Uterus (tissue), 4 donors: Measurements from ENCODE around the gene AZU1. TPM values are rescaled to one million over a fixed set of nuclear protein-coding genes. Genes with fewer than 3 reads are reported as not detected.
"Not testable (repeated sequence)": the region's sequence is repeated elsewhere in the genome, so short reads cannot be mapped to it uniquely, and the experiment has no call there.

Source experiments
- DNase-seq, 2 donors: peaks; one replicate each; pipeline ENCODE4 v3.0.0-alpha.2; 2019 to 2020
- H3K27ac ChIP-seq, 2 donors: fragments of 200-600 bp; sonication (generic); 1 replicate in 1 of 2; 2 replicates in 1 of 2; pipeline ENCODE4 v1.5.1; 2016 to 2018
- H3K27me3 ChIP-seq, 2 donors: fragments of 200-600 bp; sonication (generic); one replicate each; pipeline ENCODE4 v1.5.1; 2018 to 2019; ENCODE audit warnings: control low read depth in 1 of 2
- H3K36me3 ChIP-seq, 2 donors: fragments of 200-600 bp; sonication (generic); one replicate each; pipeline ENCODE4 v1.5.1; 2019; ENCODE audit warnings: control low read depth in 1 of 2
- H3K4me1 ChIP-seq, 2 donors: fragments of 200-600 bp; sonication (generic); one replicate each; pipeline ENCODE4 v1.5.1; 2018 to 2019; ENCODE audit warnings: control low read depth in 1 of 2
- H3K4me3 ChIP-seq, 2 donors: fragments of 200-600 bp; sonication (generic); 1 replicate in 1 of 2; 2 replicates in 1 of 2; pipeline ENCODE4 v1.5.1; 2018 to 2019; ENCODE audit warnings: mild to moderate bottlenecking in 1 of 2
- H3K9me3 ChIP-seq, 2 donors: fragments of 200-600 bp; sonication (generic); one replicate each; pipeline ENCODE4 v1.5.1; 2019; ENCODE audit warnings: control low read depth in 1 of 2
- CTCF ChIP-seq, 4 experiments: fragments of 200-600 bp in 2 of 4; fragments of 450-650 bp in 2 of 4; sonication (generic) in 2 of 4; IDR thresholded peaks; one replicate each; pipeline ENCODE4 v1.5.1; 2016 to 2019; ENCODE audit warnings: antibody characterized with exemption in 4 of 4, mild to moderate bottlenecking in 2 of 4, moderate library complexity in 1 of 4
- POLR2A ChIP-seq, 2 donors: fragments of 450-650 bp; IDR thresholded peaks; one replicate each; pipeline ENCODE4 v1.6.1; 2016; ENCODE audit warnings: antibody characterized with exemption in 2 of 2, mild to moderate bottlenecking in 1 of 2, moderate library complexity in 1 of 2
- intact Hi-C: fragments of 100-400 bp; cut with DNase I; formaldehyde crosslinking; loops from one replicate; pipeline ENCODE4 v1.15.1; 2023; ENCODE audit warnings: low total_unique reads
- total RNA-seq, 4 donors: library from RNA; depleted of rRNA in 3 of 4; stranded (reverse); fragments of >200 nt in 3 of 4; gene quantifications; one replicate each; pipeline versions ENCODE4 v1.1.0 to v1.2.4, GENCODE V29; 2014 to 2023
- donor health status: DM: yes; HTN: yes; CAD: no.

AZU1 gene
- total RNA-seq, 4 donors from 2014 or later, result 0.85 to 2.6 TPM; not detected in 2

GRCh38 chr19:850221-850978, 22.8 kb downstream of the AZU1 start:
- TF ChIP-seq CTCF (IDR thresholded peaks at IDR 0.05) (no peak), POLR2A (IDR thresholded peaks at IDR 0.05) (no peak)
- peak; percentile 88 to 94 for DNase-seq
- peaks cover 3% of the 10 kb centered on the region in 2 donors for H3K4me1 ChIP-seq
- H3K9me3 ChIP-seq, result no peaks in the 10 kb centered on the region
- H3K36me3 ChIP-seq, result no peaks in the 10 kb centered on the region
- H3K27me3 ChIP-seq, result peaks cover 9 to 21% of the 10 kb centered on the region in 2 donors
- intact Hi-C loops, result no loop called here
- H3K27ac ChIP-seq, result peak overlapping the region; percentile 70 to 75
- no peak overlapping the region for H3K4me3 ChIP-seq

DNA sequence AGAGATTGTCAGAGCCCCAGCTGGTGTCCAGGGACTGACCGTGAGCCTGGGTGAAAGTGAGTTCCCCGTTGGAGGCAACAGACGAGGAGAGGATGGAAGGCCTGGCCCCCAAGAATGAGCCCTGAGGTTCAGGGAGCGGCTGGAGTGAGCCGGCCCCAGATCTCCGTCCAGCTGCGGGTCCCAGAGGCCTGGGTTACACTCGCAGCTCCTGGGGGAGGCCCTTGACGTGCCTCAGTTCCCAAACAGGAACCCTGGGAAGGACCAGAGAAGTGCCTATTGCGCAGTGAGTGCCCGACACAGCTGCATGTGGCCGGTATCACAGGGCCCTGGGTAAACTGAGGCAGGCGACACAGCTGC, 23.3 kb downstream of the AZU1 start:
- DNase-seq, result no peak
- Histone ChIP-seq H3K27me3 (peaks cover 9 to 22% of the 10 kb centered on the region in 2 donors), H3K27ac (peak overlapping the region; percentile 70 to 75), H3K4me1 (peaks cover 3% of the 10 kb centered on the region in 2 donors), H3K36me3 (no peaks in the 10 kb centered on the region), H3K4me3 (no peak overlapping the region), H3K9me3 (no peaks in the 10 kb centered on the region)
- TF ChIP-seq CTCF (IDR thresholded peaks at IDR 0.05) (no peak), POLR2A (IDR thresholded peaks at IDR 0.05) (no peak)
- intact Hi-C loops, result no loop called here

- H3K27ac ChIP-seq, result peak within 1 kb of the TSS; percentile 70 to 75
- peaks cover 3% of the 10 kb centered on the region in 2 donors for H3K4me1 ChIP-seq
- H3K36me3 ChIP-seq, result no peaks in the 10 kb centered on the region
- peaks cover 9 to 18% of the 10 kb centered on the region in 2 donors for H3K27me3 ChIP-seq
- no peak within 1 kb of the TSS for H3K4me3 ChIP-seq
- no peak for DNase-seq
- H3K9me3 ChIP-seq, result no peaks in the 10 kb centered on the region
- intact Hi-C loops, result no loop called here
- TF ChIP-seq POLR2A (IDR thresholded peaks at IDR 0.05), result no peak
- TF ChIP-seq CTCF (IDR thresholded peaks at IDR 0.05), result no peak
These were observed 24.7 kb downstream of the AZU1 start, which contains the start of gene ELANE for GRCh38 chr19:852136-853013. TSS of gene ELANE (plus strand) at chr19:852303. CDS start at chr19:852329, 26 bp downstream.

DNA sequence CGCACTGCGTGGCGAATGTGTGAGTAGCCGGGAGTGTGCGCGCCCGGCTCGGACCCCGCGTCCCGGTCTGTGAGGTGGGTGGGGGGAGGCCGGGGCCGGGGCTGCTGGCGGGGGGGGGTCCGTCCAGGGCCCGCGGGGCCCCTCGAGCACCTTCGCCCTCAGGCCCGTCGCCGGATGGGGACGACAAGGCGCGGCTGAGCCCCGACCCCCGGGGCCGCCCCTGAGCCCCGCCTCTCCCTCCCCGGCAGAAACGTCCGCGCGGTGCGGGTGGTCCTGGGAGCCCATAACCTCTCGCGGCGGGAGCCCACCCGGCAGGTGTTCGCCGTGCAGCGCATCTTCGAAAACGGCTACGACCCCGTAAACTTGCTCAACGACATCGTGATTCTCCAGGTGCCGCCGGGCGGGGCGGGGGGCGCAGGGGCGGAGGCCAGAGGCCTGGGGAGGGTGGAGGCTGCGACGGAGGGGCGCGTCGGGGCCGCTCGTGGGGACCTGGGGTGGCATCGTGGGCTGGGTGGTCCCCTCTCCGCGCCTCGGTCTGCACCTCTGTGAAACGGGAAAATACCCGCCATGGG, 25.5 kb downstream of the AZU1 start:
- Histone ChIP-seq H3K4me3 (no peak overlapping the region), H3K27me3 (peaks cover 9 to 18% of the 10 kb centered on the region in 2 donors), H3K4me1 (peaks cover 3% of the 10 kb centered on the region in 2 donors), H3K27ac (no peak overlapping the region), H3K36me3 (no peaks in the 10 kb centered on the region), H3K9me3 (no peaks in the 10 kb centered on the region)
- intact Hi-C loops, result no loop called here
- TF ChIP-seq CTCF (IDR thresholded peaks at IDR 0.05) (no peak), POLR2A (IDR thresholded peaks at IDR 0.05) (no peak)
- DNase-seq, result no peak

DNA sequence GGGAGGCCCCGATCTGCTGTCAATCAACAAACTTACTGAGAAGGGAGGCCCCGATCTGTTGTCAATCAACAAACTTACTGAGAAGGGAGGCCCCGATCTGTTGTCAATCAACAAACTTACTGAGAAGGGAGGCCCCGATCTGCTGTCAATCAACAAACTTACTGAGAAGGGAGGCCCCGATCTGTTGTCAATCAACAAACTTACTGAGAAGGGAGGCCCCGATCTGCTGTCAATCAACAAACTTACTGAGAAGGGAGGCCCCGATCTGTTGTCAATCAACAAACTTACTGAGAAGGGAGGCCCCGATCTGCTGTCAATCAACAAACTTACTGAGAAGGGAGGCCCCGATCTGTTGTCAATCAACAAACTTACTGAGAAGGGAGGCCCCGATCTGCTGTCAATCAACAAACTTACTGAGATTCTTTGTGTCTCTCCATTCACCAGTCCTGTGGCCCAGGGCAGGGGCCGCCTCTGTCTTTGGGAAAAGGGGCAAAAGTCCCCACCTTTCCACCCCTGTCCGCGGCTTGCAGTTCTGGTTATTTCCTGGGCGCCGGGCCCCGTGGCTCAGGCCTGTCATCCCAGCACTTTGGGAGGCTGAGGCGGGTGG, 26.1 kb downstream of the AZU1 start:
- H3K9me3 ChIP-seq, DNase-seq, H3K4me3 ChIP-seq, H3K4me1 ChIP-seq, H3K27ac ChIP-seq, H3K36me3 ChIP-seq, intact Hi-C loops: not testable (repeated sequence)
- H3K27me3 ChIP-seq, result peaks cover 9 to 18% of the 10 kb centered on the region in 2 donors
